ENCODE data around the gene HSD17B2. TPM values are rescaled to one million over a fixed set of nuclear protein-coding genes. Genes with fewer than 3 reads are reported as not detected.
"Not testable (repeated sequence)": the region's sequence is repeated elsewhere in the genome, so short reads cannot be mapped to it uniquely, and the experiment has no call there.

Gene HSD17B2
- total RNA-seq, 1 experiment from 2014 or later = 3.1 TPM

GRCh38 chr16:82138478-82139285 lies 103.6 kb downstream of the HSD17B2 start:
- no peak overlapping the region for H3K4me3 ChIP-seq (ENCODE audit: low read length)

GRCh38 chr16:82139286-82139571 lies 104.2 kb downstream of the HSD17B2 start:
- H3K36me3 ChIP-seq (ENCODE audit: low read depth, low read length); H2AFZ ChIP-seq (ENCODE audit: low read length); CTCF ChIA-PET; intact Hi-C loops (cut with micrococcal nuclease); H3F3A ChIP-seq (ENCODE audit: low read length, unreplicated experiment); H4K20me1 ChIP-seq (ENCODE audit: low read length); H3K4me2 ChIP-seq (ENCODE audit: low read length); H3K27ac ChIP-seq (ENCODE audit: low read length); H3K4me3 ChIP-seq (ENCODE audit: low read length); H3K9ac ChIP-seq (ENCODE audit: low read length); ATAC-seq; H3K4me1 ChIP-seq (ENCODE audit: insufficient read depth, low read length); BruUV-seq (replicated peaks); DNase-seq; H3K9me2 ChIP-seq (replicated peaks; ENCODE audit: low read length); H3K27me3 ChIP-seq (ENCODE audit: low read length); H3K79me2 ChIP-seq (ENCODE audit: low read length); H3K9me3 ChIP-seq (ENCODE audit: low read length); POLR2A ChIA-PET (ENCODE audit: unreplicated experiment): not testable (repeated sequence)

More at GRCh38 chr16:82138478-82139285, 103.6 kb downstream of the HSD17B2 start:
- intact Hi-C loops (cut with micrococcal nuclease) = no loop called here
- Histone ChIP-seq H3K4me2 (ENCODE audit: low read length) (no peak overlapping the region), H3K79me2 (ENCODE audit: low read length) (no peaks in the 10 kb centered on the region), H3K9me2 (replicated peaks; ENCODE audit: low read length) (no peaks in the 10 kb centered on the region), H3K27ac (ENCODE audit: low read length) (no peak overlapping the region), H4K20me1 (ENCODE audit: low read length) (no peaks in the 10 kb centered on the region), H3K9ac (ENCODE audit: low read length) (no peak overlapping the region), H3K27me3 (ENCODE audit: low read length) (no peaks in the 10 kb centered on the region), H3K36me3 (ENCODE audit: low read depth, low read length) (no peaks in the 10 kb centered on the region), H3K4me1 (ENCODE audit: insufficient read depth, low read length) (no peaks in the 10 kb centered on the region), H3F3A (ENCODE audit: low read length, unreplicated experiment) (no peaks in the 10 kb centered on the region), H3K9me3 (ENCODE audit: low read length) (no peaks in the 10 kb centered on the region), H2AFZ (ENCODE audit: low read length) (no peak overlapping the region)
- POLR2A ChIA-PET (ENCODE audit: unreplicated experiment) = no interaction called here
- ATAC-seq (no peak), DNase-seq (no peak)
- TF ChIP-seq EZH2phosphoT487 (IDR thresholded peaks at IDR 0.05; ENCODE audit: borderline replicate concordance, low read length) = no peak
- no peak for TF ChIP-seq CTCF (conservative IDR thresholded peaks at IDR 0.05; ENCODE audit: low read depth, low read length)
- no peak for TF ChIP-seq EZH2 (IDR thresholded peaks at IDR 0.05; ENCODE audit: low read length, unreplicated experiment)
- no TSS peak for BruUV-seq (replicated peaks)
- CTCF ChIA-PET = no interaction called here

- Histone ChIP-seq H4K20me1 (ENCODE audit: low read length) (no peaks in the 10 kb centered on the region), H3K27ac (ENCODE audit: low read length) (no peak overlapping the region), H3K36me3 (ENCODE audit: low read depth, low read length) (peaks cover 8% of the 10 kb centered on the region; the same call in 1 of the 2 replicates), H3K9ac (ENCODE audit: low read length) (no peak overlapping the region), H3K9me3 (ENCODE audit: low read length) (no peaks in the 10 kb centered on the region), H2AFZ (ENCODE audit: low read length) (no peak overlapping the region), H3K79me2 (ENCODE audit: low read length) (no peaks in the 10 kb centered on the region), H3K27me3 (ENCODE audit: low read length) (no peaks in the 10 kb centered on the region), H3K4me2 (ENCODE audit: low read length) (no peak overlapping the region), H3K9me2 (replicated peaks; ENCODE audit: low read length) (no peaks in the 10 kb centered on the region), H3K4me1 (ENCODE audit: insufficient read depth, low read length) (no peaks in the 10 kb centered on the region), H3F3A (ENCODE audit: low read length, unreplicated experiment) (no peaks in the 10 kb centered on the region), H3K4me3 (ENCODE audit: low read length) (no peak overlapping the region)
- TF ChIP-seq CTCF (conservative IDR thresholded peaks at IDR 0.05; ENCODE audit: low read depth, low read length) (no peak), EZH2phosphoT487 (IDR thresholded peaks at IDR 0.05; ENCODE audit: borderline replicate concordance, low read length) (no peak), EZH2 (IDR thresholded peaks at IDR 0.05; ENCODE audit: low read length, unreplicated experiment) (no peak)
- no peak for DNase-seq
- no TSS peak for BruUV-seq (replicated peaks)
- POLR2A ChIA-PET (ENCODE audit: unreplicated experiment) = no interaction called here
- CTCF ChIA-PET = no interaction called here
- intact Hi-C loops (cut with micrococcal nuclease) = no loop called here
- ATAC-seq = no peak
These were observed 111.5 kb downstream of the HSD17B2 start for GRCh38 chr16:82146556-82146955.
